CD1c-positive myeloid dendritic cell (primary cell): ENCODE data around the gene NKD2.
"Not testable (repeated sequence)": the region's sequence is repeated elsewhere in the genome, so short reads cannot be mapped to it uniquely, and the experiment has no call there.

Experiments
- DNase-seq: peaks from one replicate; pipeline ENCODE4 v3.0.0-alpha.2; 2016; ENCODE audit errors: extremely low spot score

Gene NKD2

DNA sequence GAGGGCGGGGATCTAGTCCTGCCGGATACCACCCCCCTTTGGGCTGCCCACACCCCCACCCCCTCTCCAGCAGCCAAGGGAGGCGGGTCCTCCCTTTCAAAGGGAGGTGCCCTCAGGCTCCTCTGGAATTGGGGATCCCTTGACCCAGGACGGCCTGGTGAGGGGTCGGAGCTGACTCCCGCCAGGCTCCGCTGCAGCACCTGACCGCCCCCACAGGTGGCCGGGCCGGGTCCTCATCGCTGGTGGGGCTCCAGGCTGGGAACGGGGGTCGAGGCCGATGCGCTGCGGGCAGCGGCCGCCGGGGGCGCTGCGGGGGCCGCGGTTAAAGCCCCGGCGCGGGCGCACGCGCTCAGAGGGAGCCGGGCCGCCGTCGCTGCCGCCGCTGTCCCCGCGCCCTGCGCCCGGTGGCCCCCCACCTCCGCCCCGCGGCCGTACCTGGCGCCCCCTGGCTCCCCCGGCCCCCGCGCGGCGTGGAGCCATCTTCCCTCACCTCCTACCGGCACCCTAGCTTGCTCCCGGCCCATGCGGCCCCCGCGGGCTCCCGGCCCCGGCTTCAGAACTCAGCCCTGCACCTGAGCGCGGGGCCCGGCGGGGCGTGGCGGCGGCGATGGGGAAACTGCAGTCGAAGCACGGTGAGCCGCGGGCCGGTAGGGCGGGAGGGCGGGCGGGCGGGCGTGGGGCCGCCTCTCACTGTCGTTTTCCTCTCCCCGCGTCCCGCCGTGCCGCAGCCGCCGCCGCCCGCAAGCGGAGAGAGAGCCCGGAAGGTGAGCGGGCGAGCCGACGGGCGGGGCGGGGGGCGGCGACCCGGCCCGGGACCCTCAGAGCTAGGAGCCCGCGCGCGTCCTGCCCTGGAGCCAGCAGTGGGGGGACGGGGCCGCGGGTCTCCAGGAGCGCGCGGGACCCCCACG lies at the start of gene NKD2:
NKD2 (plus strand) TSS at position 352 of the 908 bp plus-strand sequence; CDS start at position 608, 256 bp downstream.
- peak; percentile 18 for DNase-seq

- no peak for DNase-seq
Observed at GRCh38 chr5:959581-960531, 48.7 kb upstream of the NKD2 start.

- DNase-seq, result no peak
Observed at GRCh38 chr5:960551-960950, 48.1 kb upstream of the NKD2 start.

DNA sequence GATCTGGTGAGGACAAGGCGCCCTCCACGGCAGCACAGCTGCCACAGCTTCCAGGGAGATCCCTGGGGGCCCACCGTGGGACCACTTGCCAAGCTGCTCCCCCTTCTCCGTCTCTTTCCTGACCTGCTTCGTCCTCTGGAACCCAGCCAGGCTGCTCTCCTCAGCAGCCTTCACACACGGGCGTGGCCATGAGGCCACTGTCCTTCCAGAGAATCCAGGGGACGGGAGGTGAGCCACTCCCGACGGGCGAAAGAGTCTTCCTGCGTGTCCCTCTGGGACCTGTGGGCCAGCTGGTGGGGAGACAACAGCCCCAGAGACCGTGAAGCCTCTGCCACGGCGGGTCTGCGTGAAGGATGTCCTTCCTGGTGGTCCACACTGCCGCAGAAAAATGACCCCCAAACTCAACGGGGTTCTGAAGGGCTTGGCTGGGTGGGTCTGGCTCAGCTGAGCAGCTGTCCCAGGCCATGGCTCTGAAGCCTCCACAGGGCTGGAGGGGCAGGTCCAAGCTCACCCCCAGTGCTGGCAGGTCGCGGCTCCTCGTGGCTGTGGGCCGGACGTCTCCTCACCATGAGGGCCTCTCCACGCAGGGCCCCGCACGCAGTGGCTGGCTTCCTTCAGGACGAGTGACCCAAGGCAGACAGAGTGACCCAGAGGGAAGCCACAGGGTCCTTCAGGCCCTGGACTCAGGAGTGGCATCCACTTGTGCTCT lies 47.4 kb upstream of the NKD2 start:
- no peak for DNase-seq

GRCh38 chr5:961711-962240 lies 46.8 kb upstream of the NKD2 start:
- DNase-seq, result no peak

GRCh38 chr5:962386-962785 lies 46.2 kb upstream of the NKD2 start:
- DNase-seq, result no peak

- DNase-seq, result no peak
Observed at GRCh38 chr5:962801-963200, 45.8 kb upstream of the NKD2 start.

GRCh38 chr5:963310-963672 lies 45.3 kb upstream of the NKD2 start:
- DNase-seq, result no peak

GRCh38 chr5:963673-964531 lies 44.7 kb upstream of the NKD2 start:
- DNase-seq, result no peak

DNA sequence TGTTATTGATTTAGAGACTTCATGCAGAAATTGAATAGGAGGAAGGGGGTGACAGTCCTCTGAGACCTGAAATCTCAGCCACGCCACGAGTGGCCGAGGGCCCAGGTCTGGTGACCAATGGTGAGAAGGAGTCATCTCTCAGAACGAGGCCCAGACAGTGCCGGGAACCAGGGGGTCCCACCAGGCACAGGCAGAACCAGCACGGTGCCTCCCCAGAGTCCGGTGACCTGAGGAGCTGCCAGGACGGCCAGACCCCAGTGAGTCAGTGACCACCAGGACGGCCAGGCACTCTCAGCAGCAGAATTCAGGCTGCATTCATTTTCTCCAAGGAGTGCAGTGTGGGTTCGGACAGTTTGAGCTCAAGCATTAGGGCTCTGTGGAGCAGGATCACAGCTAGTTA lies 43.8 kb upstream of the NKD2 start:
- DNase-seq, result no peak

DNA sequence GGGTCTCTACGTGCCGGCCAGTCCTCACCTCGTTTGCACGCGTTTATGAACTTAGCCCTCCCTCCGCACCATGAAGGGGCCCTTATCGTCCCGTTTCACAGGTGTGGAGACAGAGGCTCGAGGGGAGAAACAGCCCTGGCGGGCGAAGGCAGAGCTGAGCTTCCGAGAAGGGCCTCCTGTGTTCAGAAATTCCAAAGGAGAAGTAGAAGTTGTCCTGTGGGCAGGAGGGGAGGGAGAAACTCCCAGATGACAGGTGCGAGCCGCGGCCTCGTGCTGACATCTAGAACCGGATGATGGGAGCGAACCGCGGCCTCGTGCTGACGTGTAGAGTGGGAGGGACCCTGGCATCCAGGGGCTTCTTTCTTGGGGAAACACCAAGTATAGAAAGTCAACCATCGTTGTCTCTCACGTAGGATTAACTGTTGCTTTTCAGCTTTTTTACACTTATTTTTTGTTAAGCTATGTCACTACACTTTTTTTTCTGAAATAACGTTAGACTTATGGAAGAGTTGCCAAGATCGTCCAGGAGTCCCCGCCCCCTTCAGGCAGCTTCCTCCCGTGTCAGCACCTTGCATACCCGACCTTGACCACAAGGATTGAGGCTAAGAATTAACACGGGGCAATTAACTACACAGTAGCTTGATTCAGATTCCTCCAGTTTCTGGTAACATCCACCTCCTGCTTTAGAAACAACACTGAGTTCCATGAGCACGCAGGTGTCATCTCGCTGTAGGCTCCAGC lies 42.8 kb upstream of the NKD2 start:
- no peak for DNase-seq

DNA sequence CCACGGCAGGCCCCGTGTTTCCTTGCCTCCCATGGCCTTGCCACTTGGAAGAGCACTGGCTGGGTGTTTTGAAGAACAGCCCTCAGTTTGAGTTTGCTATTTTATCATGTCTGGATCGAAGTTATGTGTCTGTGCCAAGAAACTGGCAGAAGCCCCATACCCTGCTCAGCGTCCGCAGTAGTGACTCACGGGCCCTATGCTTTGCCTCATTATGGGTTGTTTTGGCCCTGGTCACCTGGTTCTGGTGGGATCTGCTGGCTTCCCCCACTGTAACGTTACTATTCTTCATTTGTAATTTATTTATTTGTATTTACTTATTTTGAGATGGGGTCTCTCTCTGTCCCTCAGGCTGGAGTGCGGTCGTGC lies 42.3 kb upstream of the NKD2 start:
- no peak for DNase-seq

GRCh38 chr5:966941-967340 lies 41.7 kb upstream of the NKD2 start:
- DNase-seq, result no peak

- no peak for DNase-seq
Observed at GRCh38 chr5:968881-969280, 39.7 kb upstream of the NKD2 start.

GRCh38 chr5:969408-969839 lies 39.2 kb upstream of the NKD2 start:
- DNase-seq, result no peak

DNA sequence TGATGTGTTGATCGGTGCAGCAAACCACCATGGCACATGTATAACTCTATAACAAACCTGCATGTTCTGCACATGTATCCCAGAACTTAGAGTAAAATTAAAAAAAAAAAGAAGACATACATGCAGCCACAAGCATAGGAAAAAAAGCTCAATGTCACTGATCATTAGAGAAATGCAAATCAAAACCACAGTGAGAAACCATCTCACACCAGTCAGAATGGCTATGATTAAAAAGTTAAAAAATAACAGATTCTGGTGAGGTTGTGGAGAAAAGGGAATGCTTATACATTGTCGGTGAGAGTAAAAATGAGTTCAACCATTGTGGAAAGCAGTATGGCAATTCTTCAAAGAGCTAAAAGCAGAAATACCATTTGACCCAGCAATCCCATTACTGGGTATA lies 36.0 kb upstream of the NKD2 start:
- DNase-seq, result not testable (repeated sequence)

DNA sequence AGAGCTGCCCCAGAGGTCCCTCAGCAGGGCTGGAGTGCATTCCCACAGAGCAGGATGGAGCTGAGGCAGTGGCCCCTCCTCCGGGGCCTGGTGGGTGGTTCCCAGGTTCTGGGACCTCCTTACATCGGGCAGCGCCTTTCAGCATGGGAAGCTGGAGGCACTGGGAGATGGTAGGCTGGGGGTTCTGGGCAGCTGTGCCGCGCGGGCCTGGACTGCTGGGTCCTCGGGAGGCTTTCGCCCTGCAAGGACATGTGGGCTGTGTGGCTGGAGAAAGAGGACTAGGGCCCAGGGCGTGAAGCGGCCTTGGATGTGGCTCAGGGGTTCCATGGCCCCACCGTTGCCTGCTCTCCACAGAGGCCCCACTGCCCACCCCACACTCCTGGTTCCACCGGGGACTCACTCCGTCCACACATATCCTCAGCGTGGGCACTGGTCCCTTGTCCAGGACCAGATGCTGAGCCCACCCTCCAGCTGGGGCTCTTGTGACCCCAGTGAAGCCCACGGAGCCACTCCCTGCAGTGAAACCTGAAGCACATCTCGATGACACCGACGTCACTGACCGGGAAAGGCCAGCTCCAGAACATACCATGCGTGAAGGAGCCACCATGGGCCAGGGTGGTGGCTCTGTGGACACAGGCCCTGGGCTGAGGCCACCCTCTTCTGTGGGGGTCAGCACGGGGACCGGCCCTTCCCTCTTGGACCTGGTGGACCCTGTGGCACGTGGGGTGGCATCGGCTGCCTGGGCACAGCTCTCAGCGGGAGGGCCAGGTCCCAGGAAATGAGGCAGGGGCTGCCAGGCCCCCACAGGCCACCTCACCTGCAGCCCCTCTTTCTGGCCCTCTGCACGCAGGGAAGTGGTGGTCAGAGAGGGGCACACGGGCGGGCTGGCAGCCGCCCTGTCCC lies 31.5 kb upstream of the NKD2 start:
- DNase-seq, result no peak

- DNase-seq, result no peak
Observed at GRCh38 chr5:978054-978453, 30.5 kb upstream of the NKD2 start.

GRCh38 chr5:978693-979092 lies 29.9 kb upstream of the NKD2 start:
- no peak for DNase-seq
